Stromal cell of bone marrow (primary cell): ENCODE results near the gene FHIT.

Experiments used
- DNase-seq: peaks from one replicate; pipeline ENCODE4 v3.0.0-alpha.2; 2012; ENCODE audit warnings: low read depth

FHIT gene

GRCh38 chr3:59791774-59792308 is 1459.4 kb downstream of the FHIT start:
- DNase-seq, result no peak

- no peak for DNase-seq
Observed at GRCh38 chr3:59790241-59790640, 1461.0 kb downstream of the FHIT start.

GRCh38 chr3:59788801-59789200 is 1462.5 kb downstream of the FHIT start:
- no peak for DNase-seq

DNA sequence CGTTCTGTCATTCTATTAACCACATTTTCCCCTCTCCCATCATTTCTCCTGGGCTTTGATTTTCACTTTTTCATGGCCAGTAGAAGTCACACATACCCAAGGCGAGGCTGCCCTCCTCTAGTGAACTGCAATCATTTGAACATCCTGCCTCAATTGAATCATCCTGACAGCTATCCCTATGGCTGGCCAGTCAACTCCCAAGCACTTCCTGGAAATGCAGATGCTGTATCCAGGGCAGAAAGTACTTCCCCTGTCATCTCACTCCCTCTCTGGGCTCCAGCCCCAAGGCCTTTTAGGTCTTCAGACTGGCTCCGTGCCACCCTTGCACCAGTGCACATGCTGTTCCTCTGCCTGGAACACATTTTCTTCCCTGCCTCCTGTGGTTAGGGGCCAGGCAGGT is 1463.1 kb downstream of the FHIT start:
- DNase-seq, result no peak

DNA sequence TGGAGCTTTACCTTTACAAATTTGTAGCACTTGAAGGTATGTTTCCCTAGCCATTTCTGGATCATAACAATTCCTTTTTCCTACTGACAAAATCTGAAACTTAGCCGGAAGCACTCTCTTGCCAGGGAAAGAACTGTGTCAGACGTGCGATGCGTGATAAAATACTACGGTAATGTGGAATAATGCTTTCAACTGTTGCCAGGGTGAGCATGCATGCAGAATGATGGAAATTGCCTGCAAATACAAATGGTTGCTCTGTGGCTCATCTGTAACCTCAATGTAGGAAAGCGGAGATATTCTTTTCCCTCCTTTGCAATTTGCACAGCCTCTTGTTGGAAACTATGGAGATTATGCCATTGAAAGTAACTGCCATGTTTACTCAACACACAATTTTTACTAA is 1464.9 kb downstream of the FHIT start:
- no peak for DNase-seq

DNA sequence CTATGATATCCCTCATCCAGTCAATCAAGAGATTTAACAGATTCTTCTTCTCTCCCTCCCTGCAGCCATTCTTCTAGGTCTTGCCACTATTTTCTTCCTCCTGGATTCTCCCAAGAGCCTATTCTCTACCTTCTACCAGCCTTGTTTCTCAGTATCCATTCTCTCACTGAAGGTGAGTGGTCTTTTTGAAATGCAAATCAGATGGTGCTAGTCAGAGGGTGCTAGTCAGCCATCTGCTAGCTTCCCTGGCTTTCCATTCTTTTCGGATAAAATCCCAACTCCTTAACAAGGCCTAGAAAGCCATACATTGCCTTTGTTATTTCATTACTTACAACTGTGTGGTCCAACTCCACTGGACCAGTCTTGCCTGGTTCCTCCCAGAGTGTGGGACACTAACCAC is 1467.1 kb downstream of the FHIT start:
- DNase-seq, result no peak

DNA sequence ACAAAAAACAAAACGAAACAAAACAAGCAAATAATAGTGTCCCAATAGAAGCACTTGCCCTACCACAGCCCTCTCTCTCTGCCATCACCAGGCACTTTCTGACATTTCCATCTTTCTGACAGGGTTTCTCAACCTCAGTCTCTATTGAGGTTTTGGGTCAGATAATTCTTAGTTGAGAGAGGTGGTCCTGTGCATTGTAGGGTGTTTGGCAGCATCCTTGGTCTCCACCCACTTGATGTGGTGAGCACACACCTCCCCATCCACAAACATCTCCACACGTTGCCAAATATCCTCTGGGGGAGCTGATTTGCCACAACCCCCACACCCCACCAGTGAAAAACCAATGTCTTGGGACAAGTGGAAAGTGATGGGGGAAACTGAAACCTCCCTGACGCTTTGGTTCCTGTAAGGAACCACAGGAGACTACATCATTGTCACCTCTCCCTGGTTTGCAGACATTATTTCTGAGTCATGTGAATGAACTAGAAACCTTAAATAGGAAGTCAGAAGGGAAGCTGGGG is 1467.7 kb downstream of the FHIT start:
- DNase-seq, result no peak

- DNase-seq, result no peak
Observed at GRCh38 chr3:59782664-59783063, 1468.6 kb downstream of the FHIT start.

GRCh38 chr3:59780209-59780608 is 1471.0 kb downstream of the FHIT start:
- no peak for DNase-seq

GRCh38 chr3:59779260-59779659 is 1472.0 kb downstream of the FHIT start:
- DNase-seq, result no peak

DNA sequence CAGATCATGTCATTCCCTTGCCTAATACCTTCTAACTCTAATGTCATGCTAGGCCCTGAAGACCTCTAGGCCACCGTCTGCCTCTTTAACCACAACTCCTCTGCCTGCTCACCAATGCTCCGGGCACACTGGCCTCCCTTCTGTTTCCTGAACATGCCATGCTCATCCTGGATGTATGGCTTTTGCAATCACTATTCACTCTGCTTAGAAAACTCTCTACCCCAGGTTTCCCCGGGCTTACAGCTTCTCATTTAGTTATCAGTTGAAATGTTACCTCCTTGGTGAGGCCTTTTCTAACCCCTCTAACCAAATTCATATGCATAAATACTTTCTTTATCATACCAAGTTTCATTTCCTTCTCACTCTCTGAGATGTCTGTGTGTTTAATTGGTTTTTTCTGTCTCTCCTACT is 1473.6 kb downstream of the FHIT start:
- no peak for DNase-seq

GRCh38 chr3:59777066-59777465 is 1474.2 kb downstream of the FHIT start:
- DNase-seq, result no peak

DNA sequence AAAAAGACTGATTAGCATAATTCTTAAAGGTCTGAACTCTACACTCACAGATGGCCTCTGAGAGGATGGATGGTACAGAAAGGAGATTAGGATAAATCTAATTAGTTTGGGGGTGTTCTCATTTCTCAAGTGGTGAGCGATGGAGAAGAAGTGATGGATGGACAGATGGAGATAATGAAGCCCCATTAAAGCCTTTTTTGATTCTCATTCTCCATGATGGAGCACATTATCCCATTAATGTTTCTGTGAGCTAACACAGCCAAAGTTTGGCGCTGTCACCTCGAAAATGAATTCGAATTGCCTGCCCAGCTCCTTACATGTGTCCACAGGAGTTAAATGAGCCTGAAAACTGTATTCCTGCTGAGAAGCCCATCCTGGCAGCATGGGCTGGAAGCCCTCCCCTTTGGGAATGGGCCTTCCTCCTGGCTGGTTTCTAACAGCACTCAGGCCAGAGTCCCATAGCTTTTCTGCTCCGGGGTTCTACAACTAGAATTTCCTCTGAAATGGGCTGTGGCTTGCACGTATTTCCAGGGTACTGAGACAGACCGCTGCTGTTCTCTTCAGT is 1475.4 kb downstream of the FHIT start:
- no peak for DNase-seq

- DNase-seq, result no peak
Observed at GRCh38 chr3:59775106-59775505, 1476.1 kb downstream of the FHIT start.

GRCh38 chr3:59774634-59775033 is 1476.6 kb downstream of the FHIT start:
- DNase-seq, result peak; percentile 44

DNA sequence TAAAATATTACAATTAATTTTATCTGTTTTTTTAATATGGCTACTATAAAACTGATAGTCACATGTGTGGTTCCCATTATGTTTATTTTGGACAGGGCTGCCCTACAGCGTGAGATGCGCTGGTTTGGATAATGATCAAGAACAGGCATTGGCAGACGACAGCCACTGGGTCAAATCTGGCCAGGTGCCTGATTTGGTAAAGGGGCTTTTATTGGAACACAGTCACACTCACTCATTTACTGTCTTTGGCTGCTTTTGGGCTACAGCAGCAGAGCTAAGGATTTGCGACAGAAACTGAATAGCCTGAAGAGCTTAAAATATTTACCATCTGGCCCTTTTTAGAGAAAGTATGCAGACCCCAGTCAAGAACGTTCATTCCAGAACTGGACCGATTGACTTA is 1477.3 kb downstream of the FHIT start:
- no peak for DNase-seq

GRCh38 chr3:59772416-59773408 is 1478.5 kb downstream of the FHIT start:
- DNase-seq, result no peak

DNA sequence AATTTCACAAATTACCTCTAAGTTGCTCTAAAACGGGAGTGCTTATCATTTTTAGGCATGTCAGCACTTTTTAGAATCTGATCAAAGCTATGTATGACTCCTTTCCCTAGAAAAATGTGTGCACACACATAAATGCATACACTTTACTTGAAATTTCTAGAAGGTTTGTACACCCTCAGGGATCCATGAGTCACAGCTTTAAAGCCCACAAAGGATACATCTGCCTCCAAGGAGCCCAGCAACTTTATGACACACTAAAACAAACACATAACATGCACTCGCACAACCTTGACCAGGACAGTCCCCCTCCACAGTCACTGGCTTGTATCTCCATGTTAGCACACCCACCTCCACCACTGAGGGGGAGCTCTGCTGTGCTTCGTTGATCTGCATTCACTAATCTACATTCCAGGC is 1479.5 kb downstream of the FHIT start:
- peak; percentile 57 for DNase-seq

GRCh38 chr3:59769127-59769750 is 1482.0 kb downstream of the FHIT start:
- DNase-seq, result no peak

GRCh38 chr3:59766200-59766872 is 1484.9 kb downstream of the FHIT start:
- DNase-seq, result peak; percentile 67

DNA sequence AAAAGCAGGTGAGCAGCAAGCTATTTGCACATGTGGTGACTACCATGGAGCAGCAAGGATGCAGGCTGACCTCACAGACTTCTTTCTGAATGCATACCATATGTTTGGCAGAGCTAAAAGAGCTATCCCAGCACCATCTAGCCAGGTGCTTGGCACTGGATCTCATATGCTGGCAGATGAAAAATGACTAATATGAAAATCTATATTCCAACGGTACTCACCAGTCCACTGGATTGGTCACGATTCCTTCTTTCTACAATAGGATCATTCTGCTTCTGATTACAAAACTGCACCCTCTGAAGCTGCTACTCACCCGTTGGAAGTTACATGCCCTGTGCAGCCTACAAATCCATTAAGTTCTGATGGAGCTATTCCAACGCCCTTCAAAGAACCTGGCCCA is 1487.1 kb downstream of the FHIT start:
- DNase-seq, result no peak

DNA sequence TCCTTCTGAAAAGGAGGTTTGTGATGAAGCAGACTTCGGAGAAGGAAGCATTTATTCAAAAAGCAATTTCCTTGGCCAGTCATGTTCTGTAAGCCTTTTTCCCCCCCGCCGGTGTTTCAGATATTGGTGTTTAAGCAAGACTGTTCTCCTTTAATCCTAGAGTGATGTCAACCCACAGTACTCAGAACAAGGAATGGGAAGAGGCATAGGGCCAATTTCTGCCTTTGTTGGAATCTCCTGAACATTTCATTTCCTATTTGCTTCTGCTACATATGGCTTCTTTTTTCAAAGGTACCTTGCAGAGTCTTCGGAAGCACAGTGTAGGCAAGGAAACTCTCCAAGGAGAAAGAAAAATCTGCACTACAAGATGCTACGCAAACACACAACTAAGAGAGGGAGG is 1488.3 kb downstream of the FHIT start:
- DNase-seq, result no peak
